Measurements from ENCODE around the gene POLR3C. TPM values are rescaled to one million over a fixed set of nuclear protein-coding genes. Genes with fewer than 3 reads are reported as not detected.

The POLR3C gene
- total RNA-seq, 1 donor from 2014 or later = 38.4 TPM

DNA sequence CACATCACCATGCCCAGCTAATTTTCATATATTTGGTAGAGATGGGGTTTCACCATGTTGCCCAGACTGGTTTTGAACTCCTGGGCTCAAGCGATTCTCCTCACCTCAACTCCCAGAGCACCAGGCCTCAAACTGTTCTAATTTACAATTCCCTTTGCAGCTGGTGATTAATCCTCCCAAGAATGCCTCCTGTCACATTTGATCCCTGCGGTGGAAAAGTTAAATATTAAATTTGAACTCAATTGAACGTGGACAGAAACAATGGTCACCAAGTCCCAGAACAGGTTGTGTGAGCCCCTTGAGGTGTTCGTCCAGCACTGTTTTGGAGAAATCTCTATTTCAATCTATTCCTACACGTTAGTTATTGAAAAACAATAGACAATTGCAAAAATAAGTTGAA lies 63.6 kb downstream of the POLR3C start:
- H3K9me3 Mint-ChIP-seq = no peaks in the 10 kb centered on the region
- peaks cover 25% of the 10 kb centered on the region for H3K4me1 Mint-ChIP-seq
- TF ChIP-seq, protein P1, sequence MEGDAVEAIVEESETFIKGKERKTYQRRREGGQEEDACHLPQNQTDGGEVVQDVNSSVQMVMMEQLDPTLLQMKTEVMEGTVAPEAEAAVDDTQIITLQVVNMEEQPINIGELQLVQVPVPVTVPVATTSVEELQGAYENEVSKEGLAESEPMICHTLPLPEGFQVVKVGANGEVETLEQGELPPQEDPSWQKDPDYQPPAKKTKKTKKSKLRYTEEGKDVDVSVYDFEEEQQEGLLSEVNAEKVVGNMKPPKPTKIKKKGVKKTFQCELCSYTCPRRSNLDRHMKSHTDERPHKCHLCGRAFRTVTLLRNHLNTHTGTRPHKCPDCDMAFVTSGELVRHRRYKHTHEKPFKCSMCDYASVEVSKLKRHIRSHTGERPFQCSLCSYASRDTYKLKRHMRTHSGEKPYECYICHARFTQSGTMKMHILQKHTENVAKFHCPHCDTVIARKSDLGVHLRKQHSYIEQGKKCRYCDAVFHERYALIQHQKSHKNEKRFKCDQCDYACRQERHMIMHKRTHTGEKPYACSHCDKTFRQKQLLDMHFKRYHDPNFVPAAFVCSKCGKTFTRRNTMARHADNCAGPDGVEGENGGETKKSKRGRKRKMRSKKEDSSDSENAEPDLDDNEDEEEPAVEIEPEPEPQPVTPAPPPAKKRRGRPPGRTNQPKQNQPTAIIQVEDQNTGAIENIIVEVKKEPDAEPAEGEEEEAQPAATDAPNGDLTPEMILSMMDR (conservative IDR thresholded peaks at IDR 0.05) = no peak
- peaks cover 55% of the 10 kb centered on the region for H3K27me3 Mint-ChIP-seq (ENCODE audit: low read depth)
- H3K4me3 Mint-ChIP-seq = peak overlapping the region; percentile 49
- no peak overlapping the region for H3K27ac Mint-ChIP-seq (ENCODE audit: unreplicated experiment)
- H3K36me3 Mint-ChIP-seq (ENCODE audit: low read depth) = no peaks in the 10 kb centered on the region
- DNase-seq (ENCODE audit: low read depth, low spot score) = no peak

- H3K27me3 Mint-ChIP-seq (ENCODE audit: low read depth) = peaks cover 36% of the 10 kb centered on the region
- H3K4me3 Mint-ChIP-seq = no peak overlapping the region
- H3K36me3 Mint-ChIP-seq (ENCODE audit: low read depth) = no peaks in the 10 kb centered on the region
- DNase-seq (ENCODE audit: low read depth, low spot score) = no peak
- no peaks in the 10 kb centered on the region for H3K9me3 Mint-ChIP-seq
- peaks cover 25% of the 10 kb centered on the region for H3K4me1 Mint-ChIP-seq
- TF ChIP-seq, protein P1 (conservative IDR thresholded peaks at IDR 0.05) = no peak
- H3K27ac Mint-ChIP-seq (ENCODE audit: unreplicated experiment) = no peak overlapping the region
These were observed 65.7 kb downstream of the POLR3C start for GRCh38 chr1:145889722-145890121.

DNA sequence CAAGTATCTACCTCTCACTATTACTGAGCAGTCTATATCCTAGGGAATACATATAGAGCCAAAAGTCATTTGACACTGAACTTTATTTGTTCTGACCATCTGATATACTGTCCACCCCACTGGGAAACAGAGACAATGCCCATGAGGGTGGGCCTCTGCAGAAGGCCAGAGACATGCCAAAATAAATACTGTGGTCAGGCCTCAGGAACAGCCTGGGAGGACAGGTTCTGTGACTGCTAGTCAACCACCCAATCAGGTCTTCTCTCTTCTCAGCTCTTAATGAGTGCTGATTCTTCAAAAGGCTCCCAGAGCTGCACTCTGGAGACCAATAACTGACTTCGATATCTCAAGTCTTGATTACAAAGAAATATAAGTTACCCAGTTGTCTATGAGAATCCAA lies 67.1 kb downstream of the POLR3C start:
- Mint-ChIP-seq H3K4me1 (peaks cover 14% of the 10 kb centered on the region), H3K27ac (ENCODE audit: unreplicated experiment) (no peak overlapping the region), H3K36me3 (ENCODE audit: low read depth) (no peaks in the 10 kb centered on the region), H3K9me3 (no peaks in the 10 kb centered on the region), H3K27me3 (ENCODE audit: low read depth) (peaks cover 23% of the 10 kb centered on the region), H3K4me3 (no peak overlapping the region)
- TF ChIP-seq, protein P1 (conservative IDR thresholded peaks at IDR 0.05) = no peak
- no peak for DNase-seq (ENCODE audit: low read depth, low spot score)

DNA sequence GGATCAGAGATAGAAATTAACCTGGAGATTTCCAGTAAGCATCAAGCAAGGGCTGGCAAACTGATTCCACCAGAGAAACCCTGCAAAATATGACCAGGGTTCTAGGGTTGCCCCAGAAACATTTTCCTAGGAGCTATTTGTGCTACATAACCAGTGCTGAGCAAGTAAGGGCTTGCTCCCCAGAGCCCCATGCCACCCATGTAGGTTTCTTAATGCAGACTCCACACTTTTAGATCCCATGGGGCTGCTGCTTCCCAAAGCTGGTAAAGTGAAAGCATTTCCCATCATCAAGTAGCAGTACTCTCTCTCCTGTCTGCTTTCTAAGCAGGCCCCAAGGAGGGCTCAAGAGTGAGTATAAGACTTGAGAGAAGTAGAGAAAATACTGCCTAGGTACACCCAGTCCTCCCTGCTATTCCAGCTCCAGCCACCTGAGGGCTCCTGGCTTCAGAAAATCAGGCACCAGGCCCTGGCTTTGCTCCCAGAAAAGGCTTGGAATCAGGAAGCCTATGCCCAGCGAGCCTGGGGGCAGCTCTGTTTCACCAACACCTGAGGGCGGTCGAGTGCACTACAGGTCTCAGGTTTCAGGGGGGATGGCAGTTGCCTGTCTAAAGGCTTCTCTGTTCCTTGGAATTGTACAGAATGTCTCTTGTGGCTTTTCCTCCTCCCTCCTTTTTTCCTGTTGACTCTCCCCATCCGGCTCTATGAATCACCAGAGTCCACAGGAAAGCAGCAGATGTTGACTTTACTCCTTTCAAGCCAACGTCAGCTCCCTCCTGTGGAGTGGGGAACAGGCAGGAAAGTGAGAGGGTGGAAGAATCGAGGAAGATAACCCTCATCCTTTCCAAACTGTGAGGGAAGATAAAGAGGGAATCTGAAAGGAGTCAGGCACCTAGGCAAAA lies 67.8 kb downstream of the POLR3C start:
- peaks cover 16% of the 10 kb centered on the region for H3K27me3 Mint-ChIP-seq (ENCODE audit: low read depth)
- H3K9me3 Mint-ChIP-seq = no peaks in the 10 kb centered on the region
- peaks cover 7% of the 10 kb centered on the region for H3K4me1 Mint-ChIP-seq
- peak overlapping the region; percentile 99 for H3K27ac Mint-ChIP-seq (ENCODE audit: unreplicated experiment)
- H3K36me3 Mint-ChIP-seq (ENCODE audit: low read depth) = no peaks in the 10 kb centered on the region
- DNase-seq (ENCODE audit: low read depth, low spot score) = peak; percentile 93
- TF ChIP-seq, protein P1 (conservative IDR thresholded peaks at IDR 0.05) = peak; percentile 91
- peak overlapping the region; percentile 39 for H3K4me3 Mint-ChIP-seq

- Mint-ChIP-seq H3K27me3 (ENCODE audit: low read depth) (peaks cover 10% of the 10 kb centered on the region), H3K4me1 (peaks cover 8% of the 10 kb centered on the region), H3K36me3 (ENCODE audit: low read depth) (no peaks in the 10 kb centered on the region), H3K9me3 (no peaks in the 10 kb centered on the region), H3K4me3 (peak overlapping the region; percentile 39), H3K27ac (ENCODE audit: unreplicated experiment) (peak overlapping the region; percentile 99)
- DNase-seq (ENCODE audit: low read depth, low spot score) = no peak
- TF ChIP-seq, protein P1 (conservative IDR thresholded peaks at IDR 0.05) = no peak
These were observed 68.6 kb downstream of the POLR3C start for GRCh38 chr1:145892486-145893087.

Measured in neural crest cell (in vitro differentiated cells).